ENCODE measurements around the gene SLC6A9. TPM values are rescaled to one million over a fixed set of nuclear protein-coding genes. Genes with fewer than 3 reads are reported as not detected.
A peak's percentile ranks its signal among the peaks of the same experiment; 100 is the strongest.

SLC6A9 gene
- total and polyA plus RNA-seq, 12 donors = 11.8 to 198 (median 23.5) TPM

GRCh38 chr1:43949678-43950077 lies 81.6 kb downstream of the SLC6A9 start:
- H3K36me3 ChIP-seq (replicated peaks in 1 of 2) = peaks cover 0 to 7% of the 10 kb centered on the region in 2 donors
- no peaks in the 10 kb centered on the region for H3K9me3 ChIP-seq (replicated peaks in 1 of 3)
- intact Hi-C loops (cut with DNase I) = no loop called here
- peaks cover 23 to 38% of the 10 kb centered on the region in 2 donors for H3K4me1 ChIP-seq (replicated peaks in 1 of 2)
- no peak overlapping the region for H3K27ac ChIP-seq
- no peak for TF ChIP-seq CTCF (IDR thresholded peaks at IDR 0.05)
- no peak for TF ChIP-seq POLR2A (IDR thresholded peaks at IDR 0.05)
- no peaks in the 10 kb centered on the region for H3K27me3 ChIP-seq
- 89 to 100% (median 92%) methylated on average over 2 to 13 of the region's 13 CpGs for WGBS, 4 donors
- no peak for DNase-seq
- H3K4me3 ChIP-seq = no peak overlapping the region

- peaks cover 23 to 30% of the 10 kb centered on the region in 2 donors for H3K4me1 ChIP-seq (replicated peaks in 1 of 2)
- WGBS, 4 donors = 37 to 42% (median 41%) methylated on average over 3 of the region's 3 CpGs
- no peaks in the 10 kb centered on the region for H3K27me3 ChIP-seq
- H3K27ac ChIP-seq = no peak overlapping the region
- no peaks in the 10 kb centered on the region for H3K9me3 ChIP-seq (replicated peaks in 1 of 3)
- intact Hi-C loops (cut with DNase I) = no loop called here
- H3K4me3 ChIP-seq = peak overlapping the region in 2 of 4 donors; percentile 47 to 84
- TF ChIP-seq POLR2A (IDR thresholded peaks at IDR 0.05) (no peak), CTCF (IDR thresholded peaks at IDR 0.05) (no peak)
- DNase-seq = peak in 2 of 7 donors; percentile 27 to 30
- peaks cover 0 to 7% of the 10 kb centered on the region in 2 donors for H3K36me3 ChIP-seq (replicated peaks in 1 of 2)
Observed at GRCh38 chr1:43947874-43948437, 83.3 kb downstream of the SLC6A9 start.

- TF ChIP-seq CTCF (IDR thresholded peaks at IDR 0.05) = no peak
- TF ChIP-seq POLR2A (IDR thresholded peaks at IDR 0.05) = no peak
- Histone ChIP-seq H3K27me3 (no peaks in the 10 kb centered on the region), H3K36me3 (replicated peaks in 1 of 2) (peaks cover 0 to 7% of the 10 kb centered on the region in 2 donors), H3K4me3 (peak overlapping the region; percentile 47 to 84 (median 68)), H3K9me3 (replicated peaks in 1 of 3) (no peaks in the 10 kb centered on the region), H3K4me1 (replicated peaks in 1 of 2) (peaks cover 23 to 30% of the 10 kb centered on the region in 2 donors), H3K27ac (peak overlapping the region; percentile 91 to 100 (median 97))
- intact Hi-C loops (cut with DNase I) = no loop called here
- no peak for DNase-seq
- WGBS, 4 donors = 5% methylated on average over 9 to 27 of the region's 27 CpGs; no CpG with 5 or more reads in 1 of the 4 donors
Observed at GRCh38 chr1:43947061-43947873, 84.0 kb downstream of the SLC6A9 start.

Other genes with a start within 250 kb of the SLC6A9 start
- 1 to 10 TPM in 2 of 9 donors, under 1 TPM in 6, not detected in 1; 0.23 to 1.3 (median 0.71) TPM for gene ARTN, start 97.7 kb downstream of the SLC6A9 start, total RNA-seq
- gene ARTN, start 97.7 kb downstream of the SLC6A9 start, polyA plus RNA-seq = 1 to 10 TPM in 2 of 3 donors, under 1 TPM in 1; 0.37 to 4.9 (median 2.8) TPM
- 10 to 100 TPM; 32.2 to 42.1 (median 36.4) TPM for gene IPO13, start 84.5 kb downstream of the SLC6A9 start, total RNA-seq
- 10 to 100 TPM; 35.3 to 78.1 (median 54.5) TPM for gene IPO13, start 84.5 kb downstream of the SLC6A9 start, polyA plus RNA-seq
- 10 to 100 TPM; 12.0 to 48.0 (median 24.4) TPM for gene DPH2, start 61.5 kb downstream of the SLC6A9 start, total RNA-seq
- 10 to 100 TPM; 19.1 to 29.1 (median 24.6) TPM for gene DPH2, start 61.5 kb downstream of the SLC6A9 start, polyA plus RNA-seq
- 100 to 1,000 TPM; 177 to 432 (median 220) TPM for gene ATP6V0B, start 56.5 kb downstream of the SLC6A9 start, total RNA-seq
- gene ATP6V0B, start 56.5 kb downstream of the SLC6A9 start, polyA plus RNA-seq = 100 to 1,000 TPM; 141 to 302 (median 161) TPM
- 10 to 100 TPM; 18.8 to 47.9 (median 29.3) TPM for gene B4GALT2, start 52.3 kb downstream of the SLC6A9 start, total RNA-seq
- 10 to 100 TPM; 18.2 to 34.3 (median 24.1) TPM for gene B4GALT2, start 52.3 kb downstream of the SLC6A9 start, polyA plus RNA-seq
- 10 to 100 TPM in 6 of 9 donors, 1 to 10 TPM in 3; 5.8 to 16.8 (median 11.0) TPM for gene CCDC24, start 39.9 kb downstream of the SLC6A9 start, total RNA-seq
- 10 to 100 TPM in 2 of 3 donors, 1 to 10 TPM in 1; 3.1 to 53.5 (median 52.5) TPM for gene CCDC24, start 39.9 kb downstream of the SLC6A9 start, polyA plus RNA-seq
- gene KLF17, start 87.4 kb upstream of the SLC6A9 start, total RNA-seq = 1 to 10 TPM in 3 of 9 donors, under 1 TPM in 5, not detected in 1; 0.14 to 4.6 (median 0.82) TPM
- gene KLF17, start 87.4 kb upstream of the SLC6A9 start, polyA plus RNA-seq = 1 to 10 TPM in 1 of 3 donors, under 1 TPM in 2; 0.16 to 1.5 (median 0.37) TPM
- gene KLF18, start 110.2 kb upstream of the SLC6A9 start, total RNA-seq = not detected
- not detected for gene KLF18, start 110.2 kb upstream of the SLC6A9 start, polyA plus RNA-seq
- 100 to 1,000 TPM in 2 of 9 donors, 10 to 100 TPM in 7; 62.4 to 229 (median 73.5) TPM for gene DMAP1, start 182.0 kb upstream of the SLC6A9 start, total RNA-seq
- gene DMAP1, start 182.0 kb upstream of the SLC6A9 start, polyA plus RNA-seq = 100 to 1,000 TPM; 118 to 145 (median 142) TPM

Data from adrenal gland (tissue), 12 donors.